ENCODE results near the gene RAD17.
"Not testable (repeated sequence)": the region's sequence is repeated elsewhere in the genome, so short reads cannot be mapped to it uniquely, and the experiment has no call there.

GRCh38 chr5:69333668-69334315 lies 35.8 kb upstream of the RAD17 start:
- TF ChIP-seq CTCF (IDR thresholded peaks at IDR 0.05; ENCODE audit: poor library complexity); EZH2 (IDR thresholded peaks at IDR 0.05; ENCODE audit: borderline replicate concordance): not testable (repeated sequence)
